K562 (cell line): ENCODE measurements around the gene ACTR1B. TPM values are rescaled to one million over a fixed set of nuclear protein-coding genes. Genes with fewer than 3 reads are reported as not detected.
A peak's percentile ranks its signal among the peaks of the same experiment; 100 is the strongest.

Experiments
- ARID2 ChIP-seq: fragments of 450-650 bp; IDR thresholded peaks from 2 replicates; pipeline ENCODE4 v1.6.1; 2017; ENCODE audit warnings: antibody characterized with exemption, mild to moderate bottlenecking
- BRCA1 ChIP-seq, 2 experiments: fragments of 450-650 bp in 1 of 2; sonication (generic) in 1 of 2; formaldehyde crosslinking in 1 of 2; IDR thresholded peaks; 2 replicates each; pipeline versions ENCODE4 v1.5.0 to v1.6.1; 2017 to 2020; ENCODE audit warnings: mild to moderate bottlenecking in 1 of 2, missing genetic modification reagents in 1 of 2
- BRD9 ChIP-seq: fragments of 450-650 bp; IDR thresholded peaks from 2 replicates; pipeline ENCODE4 v1.6.1; 2018; ENCODE audit warnings: low read depth; ENCODE audit not compliant: partially characterized antibody
- HDGF ChIP-seq: fragments of 450-650 bp; IDR thresholded peaks from 2 replicates; pipeline ENCODE4 v1.6.1; 2016
- MYBL2 ChIP-seq, 2 experiments: fragments of 450-650 bp in 1 of 2; sonication (generic) in 1 of 2; formaldehyde crosslinking in 1 of 2; IDR thresholded peaks; 2 replicates each; pipeline versions ENCODE4 v1.6.1 to v1.8.1; 2017 to 2022; ENCODE audit warnings: borderline replicate concordance in 1 of 2, inconsistent platforms in 1 of 2, low read depth in 1 of 2, mild to moderate bottlenecking in 1 of 2, missing genetic modification reagents in 1 of 2, moderate library complexity in 1 of 2
- PURB ChIP-seq: sonication (generic); formaldehyde crosslinking; IDR thresholded peaks from 2 replicates; pipeline ENCODE4 v1.9.0; 2021; ENCODE audit warnings: low read depth, mild to moderate bottlenecking, missing genetic modification reagents
- SOX6 ChIP-seq: fragments of 450-650 bp; IDR thresholded peaks from 2 replicates; pipeline ENCODE4 v1.6.1; 2014; ENCODE audit warnings: mild to moderate bottlenecking
- STAT5B ChIP-seq: fragments of 250-450 bp; sonication (Bioruptor Pico); IDR thresholded peaks from 2 replicates; pipeline ENCODE4 v1.8.0; 2021; ENCODE audit warnings: mild to moderate bottlenecking, inconsistent platforms
- TAF9B ChIP-seq: fragments of 450-650 bp; IDR thresholded peaks from 2 replicates; pipeline ENCODE4 v1.6.1; 2018; ENCODE audit warnings: mild to moderate bottlenecking; ENCODE audit not compliant: partially characterized antibody
- TFAM ChIP-seq: fragments of 250-450 bp; sonication (Bioruptor Pico); conservative IDR thresholded peaks from 2 replicates; pipeline ENCODE4 v1.5.0; 2021; ENCODE audit warnings: mild to moderate bottlenecking, moderate library complexity
- ZNF282 ChIP-seq: sonication (generic); formaldehyde crosslinking; IDR thresholded peaks from 2 replicates; pipeline ENCODE4 v1.8.1; 2023; ENCODE audit warnings: missing genetic modification reagents
- ZNF324 ChIP-seq: fragments of 250-450 bp; sonication (Bioruptor Pico); IDR thresholded peaks from 2 replicates; pipeline ENCODE4 v1.4.0; 2020; ENCODE audit warnings: mild to moderate bottlenecking
- ZNF507 ChIP-seq: conservative IDR thresholded peaks from 2 replicates; pipeline ENCODE4 v1.6.1; 2017; ENCODE audit warnings: missing genetic modification characterization, missing compliant biosample characterization
- polyA plus RNA-seq, 8 experiments: library from polyadenylated mRNA; depleted of rRNA in 4 of 8; stranded (reverse) in 5 of 8; unstranded in 3 of 8; fragments of >200 nt; fragmentation: Nextera tagmentation in 2 of 8; fragmentation: Illumina TruSeq in 1 of 8; extraction: Ambion mirVana in 2 of 8; extraction: Trizol in 1 of 8; gene quantifications; 2 replicates each; pipeline versions ENCODE4 v1.2.1 to v1.2.3, GENCODE V29; 2011 to 2014; ENCODE audit warnings: inconsistent platforms in 1 of 8, missing spikeins in 1 of 8
- total RNA-seq, 7 experiments: library from RNA; depleted of rRNA in 6 of 7; stranded (reverse); fragments of >200 nt in 6 of 7; fragmentation: Illumina TruSeq in 2 of 7; extraction: Trizol in 2 of 7; gene quantifications; 2 replicates each; pipeline versions ENCODE4 v1.2.1 to v1.2.3, GENCODE V29; 2011 to 2021; ENCODE audit warnings: low replicate concordance in 1 of 7
- TF ChIP-seq, protein P1 (sequence below): fragments of 250-450 bp; sonication (Bioruptor Pico); IDR thresholded peaks from 2 replicates; pipeline ENCODE4 v1.4.0; 2020; ENCODE audit warnings: mild to moderate bottlenecking, moderate library complexity
- TF ChIP-seq, protein P2 (sequence below): fragments of 250-450 bp; sonication (Bioruptor Pico); IDR thresholded peaks from 2 replicates; pipeline ENCODE4 v1.5.0; 2021; ENCODE audit warnings: mild to moderate bottlenecking, borderline replicate concordance
- TF ChIP-seq, protein P3 (sequence below): sonication (generic); formaldehyde crosslinking; IDR thresholded peaks from 2 replicates; pipeline ENCODE4 v1.8.0; 2022; ENCODE audit warnings: mild to moderate bottlenecking, low read depth, missing genetic modification reagents
- TF ChIP-seq, protein P4 (sequence below): fragments of 250-450 bp; sonication (Bioruptor Pico); IDR thresholded peaks from 2 replicates; pipeline ENCODE4 v1.8.0; 2022; ENCODE audit warnings: inconsistent platforms, mild to moderate bottlenecking, moderate library complexity, borderline replicate concordance

ACTR1B gene
- total and polyA plus RNA-seq, 9 of the 15 experiments (the other 6 are each of a cell fraction or from before 2014, with no cell fraction given), result 0.49 to 42.3 (median 22.5) TPM

DNA sequence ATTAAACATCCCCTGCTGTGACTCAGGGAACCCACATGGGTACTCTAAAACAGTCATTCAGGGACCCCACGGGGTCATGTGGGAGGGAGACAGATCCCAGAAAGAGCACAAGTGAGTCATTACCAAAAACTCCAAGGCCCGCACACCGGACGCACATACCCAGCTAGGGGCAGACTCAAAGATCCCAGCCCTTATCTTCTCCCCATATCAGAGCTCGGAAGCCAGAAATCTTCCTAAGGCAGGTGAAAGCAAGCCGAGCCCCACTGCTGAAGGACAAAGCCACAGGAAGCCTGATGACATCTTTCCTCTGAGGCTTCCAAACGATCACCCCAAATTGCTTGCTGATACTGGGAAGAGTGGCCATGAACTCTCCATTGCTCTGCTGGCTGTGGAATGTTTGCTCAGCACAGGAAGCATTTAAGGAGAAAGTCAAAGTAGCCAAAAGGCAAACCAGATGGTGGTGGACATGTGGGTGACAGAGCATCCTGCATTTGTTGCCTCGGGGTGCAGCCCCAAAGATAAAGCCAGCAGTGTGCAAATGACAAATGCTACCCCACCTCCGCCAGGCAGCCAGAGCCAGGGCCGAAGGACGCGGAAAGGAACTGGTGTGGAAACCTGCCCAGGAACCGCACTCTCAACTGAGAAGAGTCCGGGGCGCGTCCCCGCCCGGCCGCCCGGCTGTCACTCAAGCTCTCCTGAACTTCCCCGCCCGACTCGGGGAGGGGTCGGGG, 784 bp downstream of the ACTR1B start (continued):
- TF ChIP-seq, protein P1, sequence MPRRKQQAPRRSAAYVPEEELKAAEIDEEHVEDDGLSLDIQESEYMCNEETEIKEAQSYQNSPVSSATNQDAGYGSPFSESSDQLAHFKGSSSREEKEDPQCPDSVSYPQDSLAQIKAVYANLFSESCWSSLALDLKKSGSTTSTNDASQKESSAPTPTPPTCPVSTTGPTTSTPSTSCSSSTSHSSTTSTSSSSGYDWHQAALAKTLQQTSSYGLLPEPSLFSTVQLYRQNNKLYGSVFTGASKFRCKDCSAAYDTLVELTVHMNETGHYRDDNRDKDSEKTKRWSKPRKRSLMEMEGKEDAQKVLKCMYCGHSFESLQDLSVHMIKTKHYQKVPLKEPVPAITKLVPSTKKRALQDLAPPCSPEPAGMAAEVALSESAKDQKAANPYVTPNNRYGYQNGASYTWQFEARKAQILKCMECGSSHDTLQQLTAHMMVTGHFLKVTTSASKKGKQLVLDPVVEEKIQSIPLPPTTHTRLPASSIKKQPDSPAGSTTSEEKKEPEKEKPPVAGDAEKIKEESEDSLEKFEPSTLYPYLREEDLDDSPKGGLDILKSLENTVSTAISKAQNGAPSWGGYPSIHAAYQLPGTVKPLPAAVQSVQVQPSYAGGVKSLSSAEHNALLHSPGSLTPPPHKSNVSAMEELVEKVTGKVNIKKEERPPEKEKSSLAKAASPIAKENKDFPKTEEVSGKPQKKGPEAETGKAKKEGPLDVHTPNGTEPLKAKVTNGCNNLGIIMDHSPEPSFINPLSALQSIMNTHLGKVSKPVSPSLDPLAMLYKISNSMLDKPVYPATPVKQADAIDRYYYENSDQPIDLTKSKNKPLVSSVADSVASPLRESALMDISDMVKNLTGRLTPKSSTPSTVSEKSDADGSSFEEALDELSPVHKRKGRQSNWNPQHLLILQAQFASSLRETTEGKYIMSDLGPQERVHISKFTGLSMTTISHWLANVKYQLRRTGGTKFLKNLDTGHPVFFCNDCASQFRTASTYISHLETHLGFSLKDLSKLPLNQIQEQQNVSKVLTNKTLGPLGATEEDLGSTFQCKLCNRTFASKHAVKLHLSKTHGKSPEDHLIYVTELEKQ (CRISPR knock-in tag), result no peak
- TF ChIP-seq BRCA1 (IDR thresholded peaks at IDR 0.05) (no peak), BRCA1 (CRISPR knock-in tag; IDR thresholded peaks at IDR 0.05) (no peak), ZNF507 (no peak), MYBL2 (IDR thresholded peaks at IDR 0.05; ENCODE audit: low read depth) (no peak), MYBL2 (CRISPR knock-in tag; IDR thresholded peaks at IDR 0.05; ENCODE audit: borderline replicate concordance) (no peak), TAF9B (peak; percentile 21), ARID2 (no peak), ZNF324 (no peak), SOX6 (peak; percentile 19; the same call in 1 of the 2 replicates), PURB (CRISPR knock-in tag) (no peak), HDGF (no peak), TFAM (CRISPR knock-in tag) (no peak), BRD9 (no peak), ZNF282 (CRISPR knock-in tag) (no peak), STAT5B (CRISPR knock-in tag) (no peak)
- TF ChIP-seq, protein P2, sequence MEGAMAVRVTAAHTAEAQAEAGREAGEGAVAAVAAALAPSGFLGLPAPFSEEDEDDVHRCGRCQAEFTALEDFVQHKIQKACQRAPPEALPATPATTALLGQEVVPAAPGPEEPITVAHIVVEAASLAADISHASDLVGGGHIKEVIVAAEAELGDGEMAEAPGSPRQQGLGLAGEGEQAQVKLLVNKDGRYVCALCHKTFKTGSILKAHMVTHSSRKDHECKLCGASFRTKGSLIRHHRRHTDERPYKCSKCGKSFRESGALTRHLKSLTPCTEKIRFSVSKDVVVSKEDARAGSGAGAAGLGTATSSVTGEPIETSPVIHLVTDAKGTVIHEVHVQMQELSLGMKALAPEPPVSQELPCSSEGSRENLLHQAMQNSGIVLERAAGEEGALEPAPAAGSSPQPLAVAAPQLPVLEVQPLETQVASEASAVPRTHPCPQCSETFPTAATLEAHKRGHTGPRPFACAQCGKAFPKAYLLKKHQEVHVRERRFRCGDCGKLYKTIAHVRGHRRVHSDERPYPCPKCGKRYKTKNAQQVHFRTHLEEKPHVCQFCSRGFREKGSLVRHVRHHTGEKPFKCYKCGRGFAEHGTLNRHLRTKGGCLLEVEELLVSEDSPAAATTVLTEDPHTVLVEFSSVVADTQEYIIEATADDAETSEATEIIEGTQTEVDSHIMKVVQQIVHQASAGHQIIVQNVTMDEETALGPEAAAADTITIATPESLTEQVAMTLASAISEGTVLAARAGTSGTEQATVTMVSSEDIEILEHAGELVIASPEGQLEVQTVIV, result no peak
- TF ChIP-seq, protein P3, sequence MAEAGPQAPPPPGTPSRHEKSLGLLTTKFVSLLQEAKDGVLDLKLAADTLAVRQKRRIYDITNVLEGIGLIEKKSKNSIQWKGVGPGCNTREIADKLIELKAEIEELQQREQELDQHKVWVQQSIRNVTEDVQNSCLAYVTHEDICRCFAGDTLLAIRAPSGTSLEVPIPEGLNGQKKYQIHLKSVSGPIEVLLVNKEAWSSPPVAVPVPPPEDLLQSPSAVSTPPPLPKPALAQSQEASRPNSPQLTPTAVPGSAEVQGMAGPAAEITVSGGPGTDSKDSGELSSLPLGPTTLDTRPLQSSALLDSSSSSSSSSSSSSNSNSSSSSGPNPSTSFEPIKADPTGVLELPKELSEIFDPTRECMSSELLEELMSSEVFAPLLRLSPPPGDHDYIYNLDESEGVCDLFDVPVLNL (CRISPR knock-in tag), result 0 out of 2 replicates have a peak, but pooled peaks have one; percentile 34
- TF ChIP-seq, protein P4, sequence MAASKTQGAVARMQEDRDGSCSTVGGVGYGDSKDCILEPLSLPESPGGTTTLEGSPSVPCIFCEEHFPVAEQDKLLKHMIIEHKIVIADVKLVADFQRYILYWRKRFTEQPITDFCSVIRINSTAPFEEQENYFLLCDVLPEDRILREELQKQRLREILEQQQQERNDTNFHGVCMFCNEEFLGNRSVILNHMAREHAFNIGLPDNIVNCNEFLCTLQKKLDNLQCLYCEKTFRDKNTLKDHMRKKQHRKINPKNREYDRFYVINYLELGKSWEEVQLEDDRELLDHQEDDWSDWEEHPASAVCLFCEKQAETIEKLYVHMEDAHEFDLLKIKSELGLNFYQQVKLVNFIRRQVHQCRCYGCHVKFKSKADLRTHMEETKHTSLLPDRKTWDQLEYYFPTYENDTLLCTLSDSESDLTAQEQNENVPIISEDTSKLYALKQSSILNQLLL, result no peak
